KMS-11 (cell line): Measurements from ENCODE around the gene GIMAP2.

ENCODE experiments used
- H2AFZ ChIP-seq: fragments of 200-600 bp; sonication (generic); 2 replicates; pipeline ENCODE4 v1.6.1; 2016; ENCODE audit warnings: antibody characterized with exemption, mixed run types, low read depth
- H3K27ac ChIP-seq: fragments of 200-600 bp; sonication (generic); 2 replicates; pipeline ENCODE4 v1.6.1; 2016; ENCODE audit warnings: mild to moderate bottlenecking, mixed run types
- H3K27me3 ChIP-seq: fragments of 200-600 bp; sonication (generic); 2 replicates; pipeline ENCODE4 v1.6.1; 2017; ENCODE audit warnings: mild to moderate bottlenecking, low read depth, mixed run types, moderate library complexity; ENCODE audit not compliant: insufficient read depth
- H3K36me3 ChIP-seq: fragments of 200-600 bp; sonication (generic); 2 replicates; pipeline ENCODE4 v1.6.1; 2017; ENCODE audit warnings: mild to moderate bottlenecking, mixed run types; ENCODE audit not compliant: insufficient read depth
- H3K4me1 ChIP-seq: fragments of 200-600 bp; sonication (generic); 2 replicates; pipeline ENCODE4 v1.6.1; 2016; ENCODE audit warnings: mild to moderate bottlenecking, low read depth, mixed run types; ENCODE audit not compliant: poor library complexity, severe bottlenecking
- H3K4me2 ChIP-seq: fragments of 200-600 bp; sonication (generic); 2 replicates; pipeline ENCODE4 v1.7.0; 2016; ENCODE audit warnings: mild to moderate bottlenecking, mixed run types
- H3K4me3 ChIP-seq: fragments of 200-600 bp; sonication (generic); IDR thresholded peaks from 2 replicates; pipeline ENCODE4 v1.6.1; 2017; ENCODE audit warnings: low read depth, low read length, mixed read lengths; ENCODE audit not compliant: insufficient read depth
- H3K79me2 ChIP-seq: fragments of 200-600 bp; sonication (generic); 2 replicates; pipeline ENCODE4 v1.6.1; 2016; ENCODE audit warnings: low read depth, mixed run types; ENCODE audit not compliant: insufficient read depth
- H3K9ac ChIP-seq: fragments of 200-600 bp; sonication (generic); 2 replicates; pipeline ENCODE4 v1.6.1; 2016; ENCODE audit warnings: mild to moderate bottlenecking, mixed run types
- H4K20me1 ChIP-seq: fragments of 200-600 bp; sonication (generic); 2 replicates; pipeline ENCODE4 v1.6.1; 2016; ENCODE audit warnings: mild to moderate bottlenecking, mixed run types; ENCODE audit not compliant: insufficient read depth
- TF ChIP-seq, protein P1 (sequence below): fragments of 200-600 bp; sonication (generic); conservative IDR thresholded peaks from 2 replicates; pipeline ENCODE4 v1.6.1; 2017; ENCODE audit warnings: low read depth, mild to moderate bottlenecking, antibody characterized with exemption, low read length, moderate library complexity, mixed read lengths

GIMAP2 gene

GRCh38 chr7:150665089-150665748 is 20.3 kb upstream of the GIMAP2 start:
- Histone ChIP-seq H4K20me1 (no peaks in the 10 kb centered on the region), H3K36me3 (no peaks in the 10 kb centered on the region), H3K27ac (no peak overlapping the region), H3K4me2 (no peak overlapping the region), H3K27me3 (no peaks in the 10 kb centered on the region), H2AFZ (no peak overlapping the region), H3K9ac (no peak overlapping the region), H3K79me2 (no peaks in the 10 kb centered on the region), H3K4me3 (no peak overlapping the region), H3K4me1 (no peaks in the 10 kb centered on the region)
- TF ChIP-seq, protein P1, sequence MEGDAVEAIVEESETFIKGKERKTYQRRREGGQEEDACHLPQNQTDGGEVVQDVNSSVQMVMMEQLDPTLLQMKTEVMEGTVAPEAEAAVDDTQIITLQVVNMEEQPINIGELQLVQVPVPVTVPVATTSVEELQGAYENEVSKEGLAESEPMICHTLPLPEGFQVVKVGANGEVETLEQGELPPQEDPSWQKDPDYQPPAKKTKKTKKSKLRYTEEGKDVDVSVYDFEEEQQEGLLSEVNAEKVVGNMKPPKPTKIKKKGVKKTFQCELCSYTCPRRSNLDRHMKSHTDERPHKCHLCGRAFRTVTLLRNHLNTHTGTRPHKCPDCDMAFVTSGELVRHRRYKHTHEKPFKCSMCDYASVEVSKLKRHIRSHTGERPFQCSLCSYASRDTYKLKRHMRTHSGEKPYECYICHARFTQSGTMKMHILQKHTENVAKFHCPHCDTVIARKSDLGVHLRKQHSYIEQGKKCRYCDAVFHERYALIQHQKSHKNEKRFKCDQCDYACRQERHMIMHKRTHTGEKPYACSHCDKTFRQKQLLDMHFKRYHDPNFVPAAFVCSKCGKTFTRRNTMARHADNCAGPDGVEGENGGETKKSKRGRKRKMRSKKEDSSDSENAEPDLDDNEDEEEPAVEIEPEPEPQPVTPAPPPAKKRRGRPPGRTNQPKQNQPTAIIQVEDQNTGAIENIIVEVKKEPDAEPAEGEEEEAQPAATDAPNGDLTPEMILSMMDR = no peak

DNA sequence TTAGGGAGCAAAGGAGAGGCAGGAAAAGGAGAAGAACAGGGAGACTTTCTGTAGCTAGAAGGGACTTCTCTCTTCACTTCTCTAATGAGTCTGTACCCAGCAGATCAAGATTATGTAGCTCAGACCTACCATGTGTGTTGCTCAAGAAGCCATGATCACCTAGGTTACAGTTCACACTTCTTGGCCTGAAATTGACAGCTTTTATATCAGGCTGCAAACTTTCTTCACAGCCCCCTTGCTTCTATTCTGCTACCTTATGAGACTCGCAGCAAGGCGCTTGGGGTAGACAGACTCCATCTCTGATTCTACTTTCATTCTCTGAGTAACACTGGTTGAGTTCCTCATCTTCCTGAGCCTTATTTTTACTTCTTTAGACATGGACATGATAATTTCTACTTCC is 19.6 kb upstream of the GIMAP2 start:
- TF ChIP-seq, protein P1 = no peak
- no peaks in the 10 kb centered on the region for H3K4me1 ChIP-seq
- H3K36me3 ChIP-seq = no peaks in the 10 kb centered on the region
- no peak overlapping the region for H3K9ac ChIP-seq
- H3K27ac ChIP-seq = no peak overlapping the region
- no peaks in the 10 kb centered on the region for H4K20me1 ChIP-seq
- H3K4me2 ChIP-seq = no peak overlapping the region
- no peak overlapping the region for H3K4me3 ChIP-seq
- no peak overlapping the region for H2AFZ ChIP-seq
- no peaks in the 10 kb centered on the region for H3K27me3 ChIP-seq
- no peaks in the 10 kb centered on the region for H3K79me2 ChIP-seq

DNA sequence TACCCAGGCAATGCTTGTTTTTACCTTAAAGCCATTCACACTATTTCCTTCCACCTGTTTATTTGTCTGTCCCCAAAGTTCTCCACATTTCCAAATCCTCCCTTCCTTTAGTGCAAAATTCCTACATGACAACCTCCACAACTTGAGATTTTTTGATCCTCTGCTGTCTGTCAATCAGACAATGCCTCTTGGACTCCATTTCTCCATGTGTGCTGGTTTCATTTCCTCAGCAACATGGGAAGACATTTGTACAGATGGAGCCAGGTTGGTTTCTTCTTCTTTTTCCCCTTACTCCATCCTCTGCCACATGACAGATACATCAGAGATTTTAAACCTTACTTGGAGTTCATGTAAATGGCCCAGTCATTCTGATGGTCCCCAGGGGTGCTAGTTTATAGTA is 19.1 kb upstream of the GIMAP2 start:
- no peak overlapping the region for H2AFZ ChIP-seq
- H3K27ac ChIP-seq = no peak overlapping the region
- H3K4me1 ChIP-seq = no peaks in the 10 kb centered on the region
- no peaks in the 10 kb centered on the region for H3K36me3 ChIP-seq
- H3K9ac ChIP-seq = no peak overlapping the region
- H4K20me1 ChIP-seq = no peaks in the 10 kb centered on the region
- TF ChIP-seq, protein P1 = no peak
- no peak overlapping the region for H3K4me2 ChIP-seq
- no peaks in the 10 kb centered on the region for H3K27me3 ChIP-seq
- H3K79me2 ChIP-seq = no peaks in the 10 kb centered on the region
- H3K4me3 ChIP-seq = no peak overlapping the region

DNA sequence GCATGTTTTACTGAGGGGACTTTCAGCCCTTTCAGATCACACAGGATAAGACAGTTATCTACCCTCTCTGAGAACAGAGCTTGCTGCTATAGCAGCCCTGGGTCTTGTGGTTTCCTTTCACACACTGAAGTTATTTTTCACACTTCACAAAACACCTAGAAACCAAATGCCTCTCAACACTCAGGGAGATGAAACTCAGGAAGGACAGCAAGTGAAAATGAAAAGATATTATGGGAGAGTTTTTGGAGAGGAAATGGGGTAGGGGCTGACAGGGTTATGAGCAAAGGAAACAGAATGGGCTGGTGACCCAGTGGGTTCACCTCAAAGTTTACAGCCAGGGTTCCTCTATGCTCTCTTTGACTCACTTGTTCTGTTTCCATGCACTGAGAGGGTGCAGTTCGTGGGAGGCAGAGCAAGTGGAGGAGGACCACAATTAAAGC is 17.0 kb upstream of the GIMAP2 start:
- TF ChIP-seq, protein P1 = no peak
- no peaks in the 10 kb centered on the region for H3K4me1 ChIP-seq
- no peaks in the 10 kb centered on the region for H3K79me2 ChIP-seq
- H3K27ac ChIP-seq = no peak overlapping the region
- no peak overlapping the region for H3K4me3 ChIP-seq
- H2AFZ ChIP-seq = no peak overlapping the region
- H3K4me2 ChIP-seq = no peak overlapping the region
- H4K20me1 ChIP-seq = no peaks in the 10 kb centered on the region
- H3K27me3 ChIP-seq = no peaks in the 10 kb centered on the region
- no peaks in the 10 kb centered on the region for H3K36me3 ChIP-seq
- no peak overlapping the region for H3K9ac ChIP-seq
